Measurements from ENCODE around the gene THEM5. TPM values are rescaled to one million over a fixed set of nuclear protein-coding genes. Genes with fewer than 3 reads are reported as not detected.

THEM5 gene
- total and polyA plus RNA-seq, 9 donors: 0.07 TPM; not detected in 8

- Histone ChIP-seq H3K36me3 (no peaks in the 10 kb centered on the region), H3K4me3 (no peak overlapping the region), H3K4me1 (ENCODE audit: insufficient read depth) (no peaks in the 10 kb centered on the region), H3K27me3 (no peaks in the 10 kb centered on the region), H3K9me3 (no peaks in the 10 kb centered on the region), H3K27ac (no peak overlapping the region)
- TF ChIP-seq POLR2A (IDR thresholded peaks at IDR 0.05) (no peak), CTCF (IDR thresholded peaks at IDR 0.05) (no peak), EP300 (IDR thresholded peaks at IDR 0.05) (no peak)
- DNase-seq: no peak
- intact Hi-C loops (cut with DNase I): no loop called here
These were observed 50.3 kb downstream of the THEM5 start for GRCh38 chr1:151803164-151803563.

- no peaks in the 10 kb centered on the region for H3K36me3 ChIP-seq
- WGBS, 3 donors: 89 to 93% (median 89%) methylated on average over 5 of the region's 5 CpGs
- H3K27me3 ChIP-seq: no peaks in the 10 kb centered on the region
- no peaks in the 10 kb centered on the region for H3K9me3 ChIP-seq
- no peak overlapping the region for H3K27ac ChIP-seq
- H3K4me3 ChIP-seq: no peak overlapping the region
- no peaks in the 10 kb centered on the region for H3K4me1 ChIP-seq (ENCODE audit: insufficient read depth)
- no peak for TF ChIP-seq CTCF (IDR thresholded peaks at IDR 0.05)
- no peak for TF ChIP-seq POLR2A (IDR thresholded peaks at IDR 0.05)
- no peak for TF ChIP-seq EP300 (IDR thresholded peaks at IDR 0.05)
- intact Hi-C loops (cut with DNase I): no loop called here
- DNase-seq: no peak
These were observed 51.1 kb downstream of the THEM5 start for GRCh38 chr1:151802372-151802771.

- 81 to 90% (median 84%) methylated on average over 7 of the region's 7 CpGs for WGBS, 3 donors
- Histone ChIP-seq H3K9me3 (no peaks in the 10 kb centered on the region), H3K27ac (no peak overlapping the region), H3K27me3 (no peaks in the 10 kb centered on the region), H3K4me3 (no peak overlapping the region), H3K4me1 (ENCODE audit: insufficient read depth) (no peaks in the 10 kb centered on the region), H3K36me3 (no peaks in the 10 kb centered on the region)
- no peak for DNase-seq
- intact Hi-C loops (cut with DNase I): no loop called here
- TF ChIP-seq CTCF (IDR thresholded peaks at IDR 0.05): no peak
- no peak for TF ChIP-seq EP300 (IDR thresholded peaks at IDR 0.05)
These were observed 51.7 kb downstream of the THEM5 start for GRCh38 chr1:151801846-151802245.

- Histone ChIP-seq H3K4me3 (no peak overlapping the region), H3K4me1 (ENCODE audit: insufficient read depth) (no peaks in the 10 kb centered on the region), H3K9me3 (no peaks in the 10 kb centered on the region), H3K27me3 (no peaks in the 10 kb centered on the region), H3K27ac (no peak overlapping the region), H3K36me3 (no peaks in the 10 kb centered on the region)
- TF ChIP-seq EP300 (IDR thresholded peaks at IDR 0.05) (no peak), POLR2A (IDR thresholded peaks at IDR 0.05) (no peak), CTCF (IDR thresholded peaks at IDR 0.05) (no peak)
- intact Hi-C loops (cut with DNase I): no loop called here
- 87 to 91% (median 89%) methylated on average over 12 of the region's 12 CpGs for WGBS, 3 donors
- no peak for DNase-seq
These were observed 52.1 kb downstream of the THEM5 start for GRCh38 chr1:151801310-151801820.

All from ovary (tissue), 9 donors.